DMS 273 (cell line): ENCODE data around the gene ACTL7A.
"Not testable (repeated sequence)": the region's sequence is repeated elsewhere in the genome, so short reads cannot be mapped to it uniquely, and the experiment has no call there.

ENCODE experiments used
- DNase-seq: peaks from one replicate; lab custom pipeline; 2025; ENCODE audit not compliant: unreplicated experiment; lab: John Stamatoyannopoulos, UW

ACTL7A gene

GRCh38 chr9:108845947-108846346 is 16.1 kb upstream of the ACTL7A start:
- DNase-seq, result no peak

GRCh38 chr9:108848296-108848695 is 13.8 kb upstream of the ACTL7A start:
- DNase-seq, result not testable (repeated sequence)

- DNase-seq, result peak; percentile 39
Measured at GRCh38 chr9:108850293-108850897, 11.7 kb upstream of the ACTL7A start.

- no peak for DNase-seq
Measured at GRCh38 chr9:108851138-108851537, 10.9 kb upstream of the ACTL7A start.

- DNase-seq, result no peak
Measured at GRCh38 chr9:108852079-108852478, 10.0 kb upstream of the ACTL7A start.

GRCh38 chr9:108854094-108854493 is 8.0 kb upstream of the ACTL7A start:
- no peak for DNase-seq

- peak; percentile 42 for DNase-seq
Measured at GRCh38 chr9:108854641-108855528, 7.2 kb upstream of the ACTL7A start.

GRCh38 chr9:108855529-108855886 is 6.6 kb upstream of the ACTL7A start:
- DNase-seq, result no peak

- DNase-seq, result no peak
Measured at GRCh38 chr9:108855888-108856287, 6.2 kb upstream of the ACTL7A start, which contains the start of gene ACTL7B. Gene ACTL7B (minus strand): TSS chr9:108855986. CDS start chr9:108855930, 56 bp downstream.

- DNase-seq, result no peak
Measured at GRCh38 chr9:108857572-108857971, 4.5 kb upstream of the ACTL7A start.

- peak; percentile 29 for DNase-seq
Measured at GRCh38 chr9:108859459-108860114, 2.5 kb upstream of the ACTL7A start.

GRCh38 chr9:108860354-108860753 is 1.7 kb upstream of the ACTL7A start:
- no peak for DNase-seq

- DNase-seq, result no peak
Measured at GRCh38 chr9:108860764-108861163, 1.3 kb upstream of the ACTL7A start.

GRCh38 chr9:108861464-108861863 is 602 bp upstream of the ACTL7A start:
- DNase-seq, result no peak

GRCh38 chr9:108863891-108864290 is 1.8 kb downstream of the ACTL7A start:
- DNase-seq, result no peak

GRCh38 chr9:108864446-108864845 is 2.4 kb downstream of the ACTL7A start:
- peak; percentile 15 for DNase-seq

GRCh38 chr9:108865037-108865436 is 3.0 kb downstream of the ACTL7A start:
- DNase-seq, result no peak

- DNase-seq, result no peak
Measured at GRCh38 chr9:108866001-108866420, 3.9 kb downstream of the ACTL7A start.

- no peak for DNase-seq
Measured at GRCh38 chr9:108867116-108867515, 5.0 kb downstream of the ACTL7A start.

- DNase-seq, result no peak
Measured at GRCh38 chr9:108867829-108868228, 5.8 kb downstream of the ACTL7A start.

GRCh38 chr9:108869092-108869725 is 7.1 kb downstream of the ACTL7A start:
- DNase-seq, result no peak
